ENCODE results near the gene FHIT.

The FHIT gene

DNA sequence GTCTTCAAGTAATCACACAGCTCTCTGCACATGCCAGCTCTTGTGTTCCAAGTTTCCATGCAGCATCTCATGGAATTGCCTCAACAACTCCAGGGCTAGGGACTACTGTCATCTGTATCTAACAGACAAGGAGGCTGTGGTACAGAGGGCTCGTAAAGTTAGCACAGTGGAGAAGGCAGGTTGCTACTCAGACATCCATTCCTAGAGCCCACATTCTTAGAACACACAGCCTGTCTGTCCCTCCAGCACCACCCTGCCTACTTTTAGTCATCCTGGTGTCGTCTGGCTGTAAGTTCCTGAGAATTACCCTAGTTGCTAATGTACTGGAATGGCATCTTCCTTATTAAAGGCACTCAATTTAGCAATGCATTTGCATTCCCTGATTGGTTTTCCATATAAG is 862.5 kb downstream of the FHIT start:
- TF ChIP-seq SIN3A (IDR thresholded peaks at IDR 0.05; ENCODE audit: borderline replicate concordance, insufficient read depth, low read length) (no peak), TAF1 (IDR thresholded peaks at IDR 0.05; ENCODE audit: borderline replicate concordance, insufficient read depth, low read length) (no peak), REST (IDR thresholded peaks at IDR 0.05; ENCODE audit: insufficient read depth in 1 of 2, low read depth in 2 of 2, low read length in 2 of 2) (no peak), POLR2AphosphoS5 (IDR thresholded peaks at IDR 0.05; ENCODE audit: low read depth, low read length) (no peak), FOXP2 (optimal IDR thresholded peaks at IDR 0.05; ENCODE audit: borderline replicate concordance, extremely low read depth, extremely low read length, insufficient read depth) (no peak)

- no peak for TF ChIP-seq POLR2AphosphoS5 (IDR thresholded peaks at IDR 0.05; ENCODE audit: low read depth, low read length)
- no peak for TF ChIP-seq TAF1 (IDR thresholded peaks at IDR 0.05; ENCODE audit: borderline replicate concordance, insufficient read depth, low read length)
- TF ChIP-seq FOXP2 (optimal IDR thresholded peaks at IDR 0.05; ENCODE audit: borderline replicate concordance, extremely low read depth, extremely low read length, insufficient read depth) = no peak
- no peak for TF ChIP-seq REST (IDR thresholded peaks at IDR 0.05; ENCODE audit: insufficient read depth in 1 of 2, low read depth in 2 of 2, low read length in 2 of 2)
These were observed 864.9 kb downstream of the FHIT start for GRCh38 chr3:60386306-60386705.

- TF ChIP-seq REST (IDR thresholded peaks at IDR 0.05; ENCODE audit: insufficient read depth in 1 of 2, low read depth in 2 of 2, low read length in 2 of 2) (no peak), SIN3A (IDR thresholded peaks at IDR 0.05; ENCODE audit: borderline replicate concordance, insufficient read depth, low read length) (no peak)
These were observed 866.9 kb downstream of the FHIT start for GRCh38 chr3:60384341-60384740.

DNA sequence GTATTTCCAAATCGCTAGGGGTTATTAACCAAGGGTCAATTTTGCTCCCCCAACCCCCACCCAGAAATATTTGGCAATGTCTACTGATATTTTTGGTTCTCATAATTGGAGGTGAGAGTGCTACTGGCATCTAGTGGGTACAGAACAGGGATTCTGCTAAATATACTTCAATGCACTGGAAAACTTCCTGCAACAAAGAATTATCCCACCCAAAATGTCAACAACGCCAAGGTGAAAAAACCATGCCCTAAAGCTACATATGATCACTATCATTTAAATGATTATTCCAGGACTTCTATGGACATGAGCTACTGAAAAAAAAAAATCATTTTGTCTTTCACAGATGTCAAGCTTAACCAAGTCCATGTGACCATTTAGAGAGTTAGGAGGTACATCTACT is 867.9 kb downstream of the FHIT start:
- TF ChIP-seq POLR2AphosphoS5 (IDR thresholded peaks at IDR 0.05; ENCODE audit: low read depth, low read length) = no peak
- TF ChIP-seq REST (IDR thresholded peaks at IDR 0.05; ENCODE audit: insufficient read depth in 1 of 2, low read depth in 2 of 2, low read length in 2 of 2) = no peak
- TF ChIP-seq TAF1 (IDR thresholded peaks at IDR 0.05; ENCODE audit: borderline replicate concordance, insufficient read depth, low read length) = no peak
- no peak for TF ChIP-seq FOXP2 (optimal IDR thresholded peaks at IDR 0.05; ENCODE audit: borderline replicate concordance, extremely low read depth, extremely low read length, insufficient read depth)
- no peak for TF ChIP-seq SIN3A (IDR thresholded peaks at IDR 0.05; ENCODE audit: borderline replicate concordance, insufficient read depth, low read length)

DNA sequence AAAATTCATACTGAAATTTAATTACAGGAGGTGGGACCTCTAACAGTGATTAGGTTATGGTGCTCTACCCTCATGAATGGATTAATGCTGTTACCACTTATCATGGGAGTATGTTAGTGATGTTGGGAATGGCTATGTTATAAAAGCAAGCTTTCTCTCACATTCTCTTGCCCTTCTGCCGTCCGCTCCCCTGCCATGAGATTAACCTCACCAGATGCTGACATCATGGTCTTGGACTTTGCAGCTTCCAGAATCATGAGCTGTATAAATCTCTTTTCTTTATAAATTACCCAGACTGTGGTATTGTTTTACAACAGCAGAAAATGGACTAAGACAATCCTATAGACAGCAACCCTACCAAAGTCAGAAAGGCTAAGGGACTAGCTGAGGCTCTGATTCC is 884.8 kb downstream of the FHIT start:
- TF ChIP-seq REST (IDR thresholded peaks at IDR 0.05; ENCODE audit: insufficient read depth in 1 of 2, low read depth in 2 of 2, low read length in 2 of 2) = no peak
- TF ChIP-seq TAF1 (IDR thresholded peaks at IDR 0.05; ENCODE audit: borderline replicate concordance, insufficient read depth, low read length) = no peak
- no peak for TF ChIP-seq SIN3A (IDR thresholded peaks at IDR 0.05; ENCODE audit: borderline replicate concordance, insufficient read depth, low read length)
- TF ChIP-seq FOXP2 (optimal IDR thresholded peaks at IDR 0.05; ENCODE audit: borderline replicate concordance, extremely low read depth, extremely low read length, insufficient read depth) = no peak
- no peak for TF ChIP-seq POLR2AphosphoS5 (IDR thresholded peaks at IDR 0.05; ENCODE audit: low read depth, low read length)
